Measurements from ENCODE around the gene ZNF3. TPM values are rescaled to one million over a fixed set of nuclear protein-coding genes. Genes with fewer than 3 reads are reported as not detected.

Gene ZNF3
- total and polyA plus RNA-seq, 9 of the 15 experiments (the other 6 are each of a cell fraction or from before 2014, with no cell fraction given), result 30.0 to 64.9 (median 51.5) TPM

- TF ChIP-seq HMBOX1 (IDR thresholded peaks at IDR 0.05), result no peak
- TF ChIP-seq FOXP1 (CRISPR knock-in tag; IDR thresholded peaks at IDR 0.05), result no peak; the same call in 1 of the 2 replicates
- TF ChIP-seq ZNF507 (tag; conservative IDR thresholded peaks at IDR 0.05), result no peak
- TF ChIP-seq GMEB1 (CRISPR knock-in tag; IDR thresholded peaks at IDR 0.05), result peak; percentile 71
- no peak for TF ChIP-seq ZNF695 (CRISPR knock-in tag; IDR thresholded peaks at IDR 0.05)
- TF ChIP-seq ZNF589 (CRISPR knock-in tag; IDR thresholded peaks at IDR 0.05; ENCODE audit: low read depth), result no peak
- no peak for TF ChIP-seq ZNF140 (CRISPR knock-in tag; IDR thresholded peaks at IDR 0.05)
- TF ChIP-seq SAP30 (IDR thresholded peaks at IDR 0.05; ENCODE audit: borderline replicate concordance, insufficient read depth, low read depth, low read length, poor library complexity, severe bottlenecking), result peak; percentile 98
- peak; percentile 34; the same call in 1 of the 2 replicates for TF ChIP-seq MBD2 (IDR thresholded peaks at IDR 0.05; ENCODE audit: borderline replicate concordance, low read depth)
- 0 out of 2 replicates have a peak, but pooled peaks have one; percentile 54 for TF ChIP-seq FOXK1 (CRISPR knock-in tag; IDR thresholded peaks at IDR 0.05; ENCODE audit: borderline replicate concordance)
- no peak for TF ChIP-seq ZNF121 (CRISPR knock-in tag; conservative IDR thresholded peaks at IDR 0.05)
- TF ChIP-seq ZBTB12 (CRISPR knock-in tag; IDR thresholded peaks at IDR 0.05), result peak; percentile 79
- TF ChIP-seq RBM15 (IDR thresholded peaks at IDR 0.05; ENCODE audit: insufficient read depth, low read length), result 0 out of 2 replicates have a peak, but pooled peaks have one; percentile 54
- no peak; the same call in 1 of the 2 replicates for TF ChIP-seq CREB5 (CRISPR knock-in tag; IDR thresholded peaks at IDR 0.05)
- no peak for TF ChIP-seq ZNF280B (CRISPR knock-in tag; IDR thresholded peaks at IDR 0.05)
- peak; percentile 72; the same call in 1 of the 2 replicates for TF ChIP-seq L3MBTL2 (IDR thresholded peaks at IDR 0.05)
- peak; percentile 86 for TF ChIP-seq CREB1 (IDR thresholded peaks at IDR 0.05)
- peak; percentile 86 for TF ChIP-seq CREB1 (CRISPR knock-in tag; IDR thresholded peaks at IDR 0.05)
- TF ChIP-seq NCOA1 (IDR thresholded peaks at IDR 0.05; ENCODE audit: low read depth), result peak; percentile 65; the same call in 1 of the 2 replicates
- TF ChIP-seq ZNF740 (CRISPR knock-in tag; IDR thresholded peaks at IDR 0.05), result no peak; the same call in 1 of the 2 replicates
- peak in 1 of 2 experiments; percentile 53; a peak in 1 of 4 replicates for TF ChIP-seq ZNF740 (tag; IDR thresholded peaks at IDR 0.05)
Observed at GRCh38 chr7:100100420-100101015, 19.0 kb upstream of the ZNF3 start (continued).
